ENCODE measurements around the gene TET2.

TET2 gene

GRCh38 chr4:105243446-105243845 lies 96.8 kb downstream of the TET2 start:
- Histone ChIP-seq H3K27me3 (no peaks in the 10 kb centered on the region), H3K4me1 (no peaks in the 10 kb centered on the region), H3K4me2 (no peak overlapping the region), H3K9me3 (no peaks in the 10 kb centered on the region), H4K20me1 (no peaks in the 10 kb centered on the region), H3K4me3 (no peak overlapping the region), H3K36me3 (peaks cover 36% of the 10 kb centered on the region), H3K9ac (no peak overlapping the region), H3K27ac (no peak overlapping the region)
- no peak for TF ChIP-seq Cebpa-rat (IDR thresholded peaks at IDR 0.05)

- Histone ChIP-seq H3K27ac (no peak overlapping the region), H3K4me3 (no peak overlapping the region), H3K9me3 (no peaks in the 10 kb centered on the region), H3K27me3 (no peaks in the 10 kb centered on the region), H3K4me1 (no peaks in the 10 kb centered on the region), H4K20me1 (no peaks in the 10 kb centered on the region), H3K4me2 (no peak overlapping the region), H3K36me3 (peaks cover 28% of the 10 kb centered on the region), H3K9ac (no peak overlapping the region)
- TF ChIP-seq Cebpa-rat (IDR thresholded peaks at IDR 0.05) = no peak
These were observed 100.0 kb downstream of the TET2 start for GRCh38 chr4:105246712-105247111.

- Histone ChIP-seq H3K4me1 (no peaks in the 10 kb centered on the region), H3K4me2 (no peak overlapping the region), H3K9me3 (no peaks in the 10 kb centered on the region), H3K4me3 (no peak overlapping the region), H3K9ac (no peak overlapping the region), H3K36me3 (peaks cover 24% of the 10 kb centered on the region), H3K27me3 (no peaks in the 10 kb centered on the region), H3K27ac (no peak overlapping the region), H4K20me1 (no peaks in the 10 kb centered on the region)
- TF ChIP-seq Cebpa-rat (IDR thresholded peaks at IDR 0.05) = no peak
These were observed 101.9 kb downstream of the TET2 start for GRCh38 chr4:105248613-105249012.

DNA sequence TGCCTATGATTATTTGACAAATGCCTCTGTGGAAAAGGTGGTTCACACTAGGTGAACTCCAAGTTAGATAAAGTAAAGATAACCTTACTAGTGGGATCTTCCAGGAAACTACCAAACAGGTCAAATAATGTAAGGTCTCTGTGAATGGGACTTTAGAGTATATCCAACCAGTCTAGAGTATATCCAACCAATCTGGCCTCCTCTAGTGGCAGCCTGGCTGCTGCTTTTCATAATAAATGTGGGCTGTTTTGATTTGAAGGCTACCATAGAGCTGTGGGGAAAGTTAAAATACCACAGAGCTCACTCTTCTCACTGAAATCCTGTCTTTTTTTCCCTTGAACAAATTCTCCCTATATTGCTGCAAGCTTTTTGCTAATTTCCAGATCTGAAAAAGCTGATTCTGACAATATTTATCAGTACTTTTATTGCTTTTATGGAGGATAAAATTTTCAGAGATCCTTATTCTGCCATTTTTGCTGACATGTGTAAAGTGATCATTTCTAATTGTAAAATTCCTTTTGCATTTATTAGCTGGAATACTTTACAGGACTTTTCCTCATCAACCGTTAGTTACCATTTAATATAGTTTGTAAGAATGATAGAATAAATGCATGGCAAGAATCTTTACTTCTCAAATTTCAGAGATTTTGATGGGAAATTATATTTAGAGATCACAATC lies 111.3 kb downstream of the TET2 start:
- Histone ChIP-seq H3K4me1 (no peaks in the 10 kb centered on the region), H3K36me3 (peaks cover 31% of the 10 kb centered on the region), H3K27ac (no peak overlapping the region), H3K4me2 (no peak overlapping the region), H3K9ac (no peak overlapping the region), H3K9me3 (peaks cover 12% of the 10 kb centered on the region), H4K20me1 (no peaks in the 10 kb centered on the region), H3K27me3 (no peaks in the 10 kb centered on the region), H3K4me3 (no peak overlapping the region)
- TF ChIP-seq Cebpa-rat (IDR thresholded peaks at IDR 0.05) = no peak

DNA sequence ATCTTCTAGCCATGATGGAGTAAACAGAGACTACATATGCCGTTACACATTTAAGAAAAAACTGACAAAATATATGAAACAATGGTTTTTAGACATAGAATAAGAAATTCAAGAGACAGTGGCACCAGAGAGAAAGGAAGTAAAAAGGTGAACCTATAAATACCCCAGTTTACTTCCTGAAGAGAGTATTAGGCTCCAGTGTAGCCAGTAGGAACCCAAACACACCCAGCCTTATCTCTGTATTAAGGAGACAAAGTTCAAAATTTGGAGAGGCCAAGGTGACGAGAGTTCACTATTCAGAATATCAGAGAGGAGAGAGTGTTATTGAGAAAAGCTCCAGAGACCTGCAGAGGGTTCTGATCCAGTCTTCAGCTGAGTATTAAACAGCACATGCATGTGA lies 119.0 kb downstream of the TET2 start:
- Histone ChIP-seq H3K27ac (no peak overlapping the region), H3K9ac (no peak overlapping the region), H3K4me2 (no peak overlapping the region), H3K4me3 (no peak overlapping the region), H3K27me3 (no peaks in the 10 kb centered on the region), H3K9me3 (peaks cover 8% of the 10 kb centered on the region; the same call in 1 of the 2 replicates), H4K20me1 (no peaks in the 10 kb centered on the region), H3K36me3 (peaks cover 39% of the 10 kb centered on the region), H3K4me1 (no peaks in the 10 kb centered on the region)
- no peak for TF ChIP-seq Cebpa-rat (IDR thresholded peaks at IDR 0.05)

DNA sequence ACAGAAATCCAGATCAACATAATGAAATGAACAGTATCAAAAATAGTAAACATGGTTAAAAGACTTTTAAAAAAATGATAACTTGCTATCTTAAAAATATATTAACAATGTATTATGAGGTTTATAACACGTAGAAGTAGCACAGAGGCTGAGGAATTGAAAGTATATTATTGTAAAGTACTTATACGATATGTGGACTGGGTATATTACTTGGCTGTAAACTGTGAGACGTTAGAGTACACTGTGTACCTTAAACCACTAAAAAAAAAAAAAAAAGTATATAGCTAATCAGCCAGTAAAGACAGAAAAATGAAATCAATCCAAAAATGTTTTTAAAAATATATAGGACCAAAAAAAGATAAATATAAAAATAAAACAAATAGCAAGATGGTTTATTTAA lies 120.6 kb downstream of the TET2 start:
- Histone ChIP-seq H3K4me1 (no peaks in the 10 kb centered on the region), H3K27ac (no peak overlapping the region), H3K36me3 (peaks cover 48% of the 10 kb centered on the region), H3K9me3 (peaks cover 8% of the 10 kb centered on the region; the same call in 1 of the 2 replicates), H4K20me1 (no peaks in the 10 kb centered on the region), H3K4me2 (no peak overlapping the region), H3K9ac (no peak overlapping the region), H3K4me3 (no peak overlapping the region), H3K27me3 (no peaks in the 10 kb centered on the region)
- no peak for TF ChIP-seq Cebpa-rat (IDR thresholded peaks at IDR 0.05)

GRCh38 chr4:105272002-105272401 lies 125.3 kb downstream of the TET2 start:
- Histone ChIP-seq H3K4me3 (no peak overlapping the region), H3K27ac (no peak overlapping the region)

DNA sequence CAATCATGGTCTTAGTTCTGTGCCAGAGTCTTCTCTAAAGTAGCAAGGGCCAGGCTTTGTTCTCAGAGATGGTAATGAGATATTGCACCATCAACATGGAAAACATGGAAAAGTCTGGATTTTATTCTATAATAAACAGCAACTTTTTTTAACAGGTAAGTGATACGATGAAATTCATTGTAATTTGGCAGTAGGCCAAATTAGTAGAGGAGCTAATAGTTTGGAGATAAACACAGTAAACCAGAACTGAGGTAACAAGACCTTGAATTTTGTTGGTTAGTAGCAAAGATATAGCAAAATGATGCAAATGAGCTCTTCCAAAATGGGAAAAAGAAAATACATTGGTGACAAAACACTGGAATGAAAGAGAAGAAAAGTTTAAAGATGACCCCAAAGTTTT lies 126.6 kb downstream of the TET2 start:
- no peak for TF ChIP-seq Cebpa-rat (IDR thresholded peaks at IDR 0.05)
- H3K4me1 ChIP-seq = no peaks in the 10 kb centered on the region
- no peak overlapping the region for H3K4me3 ChIP-seq
- no peaks in the 10 kb centered on the region for H4K20me1 ChIP-seq
- H3K36me3 ChIP-seq = peaks cover 80% of the 10 kb centered on the region
- no peak overlapping the region for H3K27ac ChIP-seq
- H3K9me3 ChIP-seq = peaks cover 8% of the 10 kb centered on the region; the same call in 1 of the 2 replicates
- H3K9ac ChIP-seq = no peak overlapping the region
- H3K27me3 ChIP-seq = no peaks in the 10 kb centered on the region
- no peak overlapping the region for H3K4me2 ChIP-seq

More at GRCh38 chr4:105272002-105272401, 125.3 kb downstream of the TET2 start:
- H3K9me3 ChIP-seq = peaks cover 8% of the 10 kb centered on the region; the same call in 1 of the 2 replicates
- peaks cover 80% of the 10 kb centered on the region for H3K36me3 ChIP-seq
- TF ChIP-seq Cebpa-rat (IDR thresholded peaks at IDR 0.05) = no peak
- H3K4me1 ChIP-seq = no peaks in the 10 kb centered on the region
- no peak overlapping the region for H3K4me2 ChIP-seq
- H3K9ac ChIP-seq = no peak overlapping the region
- no peaks in the 10 kb centered on the region for H4K20me1 ChIP-seq
- no peaks in the 10 kb centered on the region for H3K27me3 ChIP-seq

DNA sequence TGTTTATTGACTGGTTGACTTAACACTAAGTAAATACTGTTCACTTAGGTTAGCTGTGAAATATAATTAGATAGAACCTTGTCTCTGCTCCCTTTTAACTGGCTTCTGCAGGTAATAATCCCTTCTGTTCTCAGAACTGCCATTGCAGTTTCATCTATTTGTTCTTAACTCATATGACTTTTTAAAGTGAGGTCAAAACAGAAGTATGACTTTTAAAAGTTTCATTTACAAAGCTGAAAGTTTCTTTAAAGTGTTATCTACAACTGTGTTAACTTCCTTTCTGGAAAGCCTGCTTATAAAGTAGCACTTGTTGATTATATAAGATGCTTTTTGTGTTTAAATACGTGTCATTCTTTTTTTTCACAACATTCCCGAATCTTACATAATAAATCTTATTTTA lies 127.4 kb downstream of the TET2 start:
- Histone ChIP-seq H3K4me1 (no peaks in the 10 kb centered on the region), H3K4me2 (no peak overlapping the region), H3K4me3 (no peak overlapping the region), H3K36me3 (peaks cover 75% of the 10 kb centered on the region), H3K9ac (no peak overlapping the region), H3K9me3 (peaks cover 8% of the 10 kb centered on the region; the same call in 1 of the 2 replicates), H3K27me3 (no peaks in the 10 kb centered on the region), H3K27ac (no peak overlapping the region), H4K20me1 (no peaks in the 10 kb centered on the region)
- no peak for TF ChIP-seq Cebpa-rat (IDR thresholded peaks at IDR 0.05)

DNA sequence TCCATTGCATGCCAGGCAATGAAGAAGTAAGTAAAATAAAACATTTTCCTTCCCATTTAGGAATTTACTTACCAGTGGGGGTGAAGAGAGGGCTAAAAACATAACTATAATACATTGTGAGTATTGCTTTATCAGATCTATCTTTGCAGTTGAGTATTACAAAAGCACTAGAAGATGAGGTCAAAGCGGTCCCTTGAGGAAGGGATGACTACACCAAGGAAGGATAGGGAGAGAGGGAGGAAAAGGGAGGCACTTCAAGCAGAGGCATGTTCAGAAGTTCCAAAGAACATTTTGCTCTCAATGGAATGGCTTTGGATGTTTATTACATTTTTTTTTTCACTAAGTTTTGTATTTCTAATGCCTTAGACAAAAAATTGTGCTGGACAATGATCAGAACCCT lies 127.8 kb downstream of the TET2 start:
- TF ChIP-seq Cebpa-rat (IDR thresholded peaks at IDR 0.05) = no peak
- Histone ChIP-seq H3K4me3 (no peak overlapping the region), H3K9me3 (peaks cover 6% of the 10 kb centered on the region; the same call in 1 of the 2 replicates), H3K9ac (no peak overlapping the region), H4K20me1 (no peaks in the 10 kb centered on the region), H3K27me3 (no peaks in the 10 kb centered on the region), H3K36me3 (peaks cover 72% of the 10 kb centered on the region), H3K4me1 (no peaks in the 10 kb centered on the region), H3K27ac (no peak overlapping the region), H3K4me2 (no peak overlapping the region)
